Mucosa of descending colon (tissue), 3 donors: Measurements from ENCODE around the gene LILRA5. TPM values are rescaled to one million over a fixed set of nuclear protein-coding genes. Genes with fewer than 3 reads are reported as not detected.
"Not testable (repeated sequence)": the region's sequence is repeated elsewhere in the genome, so short reads cannot be mapped to it uniquely, and the experiment has no call there.

Source experiments
- ATAC-seq: fragments of 200-7000 bp; cut with Tn5 transposase; one replicate; pipeline ENCODE4 v1.9.1; 2020; ENCODE audit warnings: mild to moderate bottlenecking, moderate library complexity
- DNase-seq, 3 donors: peaks; one replicate each; pipeline ENCODE4 v3.0.0-alpha.2; 2020
- H3K36me3 ChIP-seq: fragments of 200-600 bp; one replicate; pipeline ENCODE4 v1.8.0; 2021; ENCODE audit warnings: low read depth, mild to moderate bottlenecking
- H3K4me1 ChIP-seq: fragments of 200-600 bp; one replicate; pipeline ENCODE4 v1.8.0; 2021; ENCODE audit warnings: low read depth, mild to moderate bottlenecking
- H3K4me3 ChIP-seq: fragments of 200-600 bp; one replicate; pipeline ENCODE4 v1.8.0; 2021; ENCODE audit warnings: mild to moderate bottlenecking
- H3K9me3 ChIP-seq: fragments of 200-600 bp; one replicate; pipeline ENCODE4 v1.8.0; 2021; ENCODE audit warnings: mild to moderate bottlenecking
- intact Hi-C, 2 donors: fragments of 100-400 bp; cut with DNase I in 1 of 2; cut with micrococcal nuclease in 1 of 2; formaldehyde crosslinking; loops; one replicate each; pipeline versions ENCODE4 v1.11.0 to v1.11.1; 2022; cut with DNase I, micrococcal nuclease
- long read RNA-seq, 2 donors: library from polyadenylated mRNA; unstranded; transcript quantifications; one replicate each; pipeline ENCODE4 v2.0.0, GENCODE V29; 2019 to 2021
- total RNA-seq, 3 donors: library from RNA; stranded (reverse); fragmentation: NEBNext Ultra II Directional in 2 of 3; extraction: Animal tissue kit (Norgen Biotek cat#: 25700) in 2 of 3; gene quantifications; one replicate each; pipeline versions ENCODE4 v1.2.1 to v1.2.4, GENCODE V29; 2021 to 2023
- TF ChIP-seq, protein P1 (sequence below): fragments of 200-600 bp; IDR thresholded peaks from one replicate; pipeline ENCODE4 v1.8.0; 2022; ENCODE audit warnings: antibody characterized with exemption, mild to moderate bottlenecking
- donor health status: DM: no; HTN: no; CAD: no; lungs with moderate emphysema.
- donor health status: DM: no; HTN: no; CAD: no.
- donor health status: DM: no; HTN: yes; CAD: no.

Gene LILRA5
- 1 to 10 TPM in 2 of 3 donors, under 1 TPM in 1; 0.72 to 4.7 (median 1.8) TPM for total RNA-seq
- long read RNA-seq, donor 1, result 0 reads
- long read RNA-seq, donor 2, partial matches to known transcripts, result 0 of 4 reads
- long read RNA-seq, donor 2, other reads (novel, unspliced or antisense), result 1 of 4 reads

DNA sequence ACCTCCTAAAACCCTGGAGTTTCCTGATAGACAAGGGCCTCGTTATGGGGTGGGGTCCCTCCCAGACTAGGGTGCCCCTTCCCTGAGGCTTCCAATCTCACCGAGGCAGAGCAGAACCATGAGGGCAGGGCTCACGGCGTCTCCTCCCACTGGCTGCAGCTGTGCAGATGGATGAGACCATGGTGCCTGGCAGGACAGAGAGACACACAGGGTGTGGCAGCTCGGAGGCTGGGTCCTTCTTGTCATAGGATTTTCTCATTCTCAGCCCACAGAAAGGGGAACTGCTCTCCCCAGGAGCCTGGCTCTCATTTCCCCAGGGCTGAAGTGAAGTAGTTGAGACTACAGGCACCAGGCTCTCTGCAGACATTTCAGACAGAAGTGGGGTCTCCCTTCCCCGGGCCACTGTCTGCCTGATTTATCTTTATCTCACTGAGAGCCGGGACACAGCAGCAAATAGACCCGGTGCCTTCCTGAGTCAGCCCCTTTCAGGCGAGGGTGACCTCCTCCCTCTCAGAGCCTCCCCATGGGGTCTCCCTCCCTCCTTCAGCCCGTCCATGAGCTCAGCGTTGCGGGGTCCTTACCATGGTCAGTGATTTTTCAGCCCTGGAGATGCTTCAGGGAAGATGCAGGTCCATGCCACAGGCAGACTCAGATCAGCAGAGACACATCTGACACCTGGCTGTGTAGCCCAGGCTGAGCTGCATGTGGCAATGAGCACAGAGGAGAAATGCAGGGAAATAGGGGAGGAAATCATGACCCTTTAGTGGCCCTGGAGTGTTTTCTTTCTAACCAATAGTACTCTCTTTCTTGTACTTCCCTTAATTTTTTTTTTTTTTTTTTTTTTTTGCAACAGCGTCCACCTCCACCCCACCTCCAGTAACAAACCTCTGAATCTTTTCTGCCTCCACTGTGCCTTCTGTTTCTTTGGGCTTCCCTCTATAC, at the start of gene LILRA5:
LILRA5 (minus strand) TSS at position 731 of the 942 bp plus-strand sequence; CDS start at position 584, 147 bp downstream.
- Histone ChIP-seq H3K4me1 (no peaks in the 10 kb centered on the region), H3K9me3 (no peaks in the 10 kb centered on the region), H3K36me3 (no peaks in the 10 kb centered on the region), H3K4me3 (no peak within 1 kb of the TSS)
- TF ChIP-seq, protein P1, sequence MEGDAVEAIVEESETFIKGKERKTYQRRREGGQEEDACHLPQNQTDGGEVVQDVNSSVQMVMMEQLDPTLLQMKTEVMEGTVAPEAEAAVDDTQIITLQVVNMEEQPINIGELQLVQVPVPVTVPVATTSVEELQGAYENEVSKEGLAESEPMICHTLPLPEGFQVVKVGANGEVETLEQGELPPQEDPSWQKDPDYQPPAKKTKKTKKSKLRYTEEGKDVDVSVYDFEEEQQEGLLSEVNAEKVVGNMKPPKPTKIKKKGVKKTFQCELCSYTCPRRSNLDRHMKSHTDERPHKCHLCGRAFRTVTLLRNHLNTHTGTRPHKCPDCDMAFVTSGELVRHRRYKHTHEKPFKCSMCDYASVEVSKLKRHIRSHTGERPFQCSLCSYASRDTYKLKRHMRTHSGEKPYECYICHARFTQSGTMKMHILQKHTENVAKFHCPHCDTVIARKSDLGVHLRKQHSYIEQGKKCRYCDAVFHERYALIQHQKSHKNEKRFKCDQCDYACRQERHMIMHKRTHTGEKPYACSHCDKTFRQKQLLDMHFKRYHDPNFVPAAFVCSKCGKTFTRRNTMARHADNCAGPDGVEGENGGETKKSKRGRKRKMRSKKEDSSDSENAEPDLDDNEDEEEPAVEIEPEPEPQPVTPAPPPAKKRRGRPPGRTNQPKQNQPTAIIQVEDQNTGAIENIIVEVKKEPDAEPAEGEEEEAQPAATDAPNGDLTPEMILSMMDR, result no peak
- DNase-seq (peak in 1 of 3 donors; percentile 7), ATAC-seq (peak; percentile 54)
- intact Hi-C loops, result no loop called here

DNA sequence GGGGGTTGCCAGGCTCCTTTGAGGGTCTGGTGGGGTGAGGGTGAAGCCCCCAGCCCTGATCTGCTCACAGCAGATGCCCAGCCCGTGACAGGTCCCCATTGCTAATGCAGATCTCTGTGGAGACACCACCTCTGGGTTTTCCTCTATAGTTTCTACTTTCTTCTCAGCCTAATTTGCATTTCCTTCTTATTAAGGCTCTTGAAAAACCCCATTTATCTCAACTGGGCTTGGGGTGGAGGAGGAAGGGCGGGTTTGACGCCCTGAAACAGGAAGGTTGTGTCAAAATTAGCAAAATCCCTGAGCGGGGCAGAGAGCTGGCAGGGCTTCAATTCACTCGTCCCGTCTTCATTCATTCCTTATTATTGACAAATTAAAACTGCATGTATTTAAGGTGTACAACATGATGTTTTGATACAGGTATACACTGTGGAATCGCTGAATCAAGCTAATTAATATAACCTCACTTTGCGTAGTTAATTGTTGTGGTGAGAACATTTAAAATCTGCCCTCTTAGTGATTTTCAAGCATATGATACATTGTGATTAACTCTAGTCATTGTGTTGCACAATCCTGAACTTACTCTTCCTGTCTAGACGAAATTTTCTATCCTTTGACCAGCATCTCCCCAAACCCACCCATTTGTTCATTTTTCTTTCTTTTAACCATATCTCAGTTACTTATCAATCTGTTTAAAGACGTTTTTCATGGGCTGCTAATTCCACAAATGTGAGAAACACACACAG, 48.9 kb upstream of the LILRA5 start:
- H3K36me3 ChIP-seq, H3K4me3 ChIP-seq, DNase-seq, intact Hi-C loops, H3K9me3 ChIP-seq, H3K4me1 ChIP-seq: not testable (repeated sequence)
- ATAC-seq, result peak; percentile 29

DNA sequence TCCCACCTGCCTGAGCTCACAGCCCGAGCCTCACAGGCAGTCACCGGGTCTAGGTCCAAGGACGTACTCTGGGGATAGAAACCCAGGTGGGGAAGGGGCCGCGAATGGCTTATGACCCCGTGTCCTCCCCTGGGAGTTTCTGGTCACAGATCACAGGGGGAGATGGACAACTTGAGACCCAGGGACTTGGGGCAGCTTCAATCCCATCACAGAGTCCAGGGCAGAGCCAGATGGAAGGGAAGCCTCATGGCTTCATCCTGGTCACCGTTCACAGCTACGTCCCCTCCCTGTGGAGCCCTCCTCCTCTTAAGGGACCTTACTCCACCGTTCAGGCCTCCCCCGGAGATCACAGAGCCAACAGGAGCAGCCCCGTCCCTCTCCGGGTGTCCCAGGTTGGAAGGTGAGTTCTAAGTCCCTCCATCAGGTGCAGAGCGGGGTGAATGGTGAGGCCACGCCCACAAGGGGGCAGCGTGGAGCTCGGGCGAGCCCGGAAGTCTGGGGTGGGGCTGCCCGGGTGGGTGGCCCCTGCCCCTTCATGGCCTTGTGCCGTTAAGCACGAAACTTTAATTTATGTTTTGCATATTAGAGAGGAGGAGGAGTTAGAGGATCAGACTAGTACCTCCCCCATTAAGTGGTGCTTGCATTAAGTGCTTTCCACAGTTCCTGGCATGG, 46.3 kb upstream of the LILRA5 start:
- intact Hi-C loops, result not testable (repeated sequence)

DNA sequence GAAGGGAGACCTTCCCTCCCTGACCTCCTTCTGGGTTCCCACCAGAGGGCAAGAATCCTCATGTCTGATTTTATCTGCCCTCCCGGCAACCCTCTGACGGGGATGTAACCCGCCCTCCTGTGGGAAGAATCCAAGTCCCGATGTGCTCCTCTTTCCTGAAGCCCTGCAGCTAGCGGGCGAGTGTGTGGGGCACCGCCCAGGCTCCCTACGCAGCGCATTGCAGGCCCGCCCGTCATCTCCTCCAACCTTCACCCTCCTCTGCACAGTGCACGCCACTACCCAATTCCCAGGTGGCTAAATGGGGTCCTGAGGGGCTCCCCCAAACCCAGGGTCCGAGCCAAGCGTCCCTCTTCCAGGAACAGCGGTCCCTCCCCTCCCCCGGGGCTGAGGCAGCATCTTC, 44.4 kb upstream of the LILRA5 start:
- no peak overlapping the region for H3K4me3 ChIP-seq
- H3K9me3 ChIP-seq, result no peaks in the 10 kb centered on the region
- H3K4me1 ChIP-seq, result no peaks in the 10 kb centered on the region
- no peak for ATAC-seq
- TF ChIP-seq, protein P1, result no peak
- no peak for DNase-seq
- H3K36me3 ChIP-seq, result no peaks in the 10 kb centered on the region
- intact Hi-C loops, result no loop called here

More for the DNA sequence above, 46.3 kb upstream of the LILRA5 start:
- not testable (repeated sequence) for H3K36me3 ChIP-seq, H3K4me1 ChIP-seq, H3K4me3 ChIP-seq, H3K9me3 ChIP-seq
- ATAC-seq (peak; percentile 87), DNase-seq (peak; percentile 59 to 72 (median 60))

DNA sequence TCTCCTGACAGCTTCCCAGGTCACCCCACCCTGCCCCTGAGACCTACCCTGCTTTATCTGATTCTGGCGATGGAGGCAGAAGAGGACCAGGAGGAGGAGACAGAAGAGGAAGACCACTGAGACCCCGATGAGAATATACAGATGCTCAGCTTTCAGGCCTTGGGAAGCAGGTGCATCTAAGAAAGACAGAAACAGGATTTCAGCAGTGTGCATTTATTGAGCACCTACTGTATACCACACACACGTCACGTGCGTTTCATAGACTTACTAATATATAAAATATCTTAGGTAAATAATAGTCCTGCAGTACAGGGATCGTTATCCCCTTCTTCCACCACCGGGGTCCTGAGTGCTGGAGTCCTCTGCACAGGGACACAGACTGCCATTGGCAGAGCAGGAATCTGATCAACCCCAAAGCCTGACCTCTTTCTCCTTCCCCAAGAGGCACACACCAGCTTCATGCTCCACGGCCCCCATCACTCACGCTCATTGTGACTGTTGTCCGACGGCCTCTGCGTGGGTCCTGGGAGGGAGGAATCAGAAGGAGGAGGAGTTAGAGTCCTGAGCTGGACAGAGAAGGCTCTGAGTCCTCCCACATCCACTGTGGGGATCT, 43.6 kb upstream of the LILRA5 start:
- TF ChIP-seq, protein P1, result no peak
- ATAC-seq (no peak), DNase-seq (no peak)
- no peaks in the 10 kb centered on the region for H3K4me1 ChIP-seq
- H3K4me3 ChIP-seq, result no peak overlapping the region
- H3K36me3 ChIP-seq, result no peaks in the 10 kb centered on the region
- H3K9me3 ChIP-seq, result no peaks in the 10 kb centered on the region
- intact Hi-C loops, result no loop called here

DNA sequence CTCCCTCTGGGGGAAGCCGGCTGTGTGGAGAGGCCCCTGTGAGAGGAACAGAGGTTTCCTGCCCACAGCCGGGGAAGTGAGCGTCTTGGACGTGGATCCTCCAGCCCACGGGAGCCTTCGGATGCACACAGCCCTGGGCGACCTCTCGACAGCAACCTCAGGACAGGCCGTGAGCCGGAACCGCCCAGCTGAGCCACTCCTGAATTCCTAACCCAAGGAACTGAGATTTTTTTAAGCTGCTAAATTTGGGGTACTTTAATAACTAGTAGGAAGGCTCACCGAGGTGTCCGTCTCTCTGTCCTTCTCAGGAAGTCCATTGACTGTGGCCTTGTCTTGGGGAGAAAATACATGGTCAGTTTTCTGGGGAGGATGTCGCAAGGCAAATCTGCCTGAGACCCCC, 42.7 kb upstream of the LILRA5 start:
- no peak for DNase-seq
- H3K4me1 ChIP-seq, result no peaks in the 10 kb centered on the region
- ATAC-seq, result no peak

More for the DNA sequence above, 42.7 kb upstream of the LILRA5 start:
- TF ChIP-seq, protein P1, result no peak
- intact Hi-C loops, result no loop called here
- Histone ChIP-seq H3K9me3 (no peaks in the 10 kb centered on the region), H3K36me3 (no peaks in the 10 kb centered on the region), H3K4me3 (no peak overlapping the region)
